IPS-18c (cell line): ENCODE data around the gene BAHCC1.

Experiments
- H3K4me3 ChIP-seq: 2 replicates; pipeline ENCODE4 v1.7.0; 2013; ENCODE audit warnings: low read depth, mild to moderate bottlenecking, low read length, moderate library complexity; ENCODE audit not compliant: insufficient read depth
- H3K9me3 ChIP-seq: one replicate; pipeline ENCODE4 v1.6.1; 2013; ENCODE audit warnings: mild to moderate bottlenecking, low read length, moderate library complexity; ENCODE audit not compliant: control insufficient read depth, insufficient read depth

The BAHCC1 gene

GRCh38 chr17:81401723-81402529 is 6.7 kb downstream of the BAHCC1 start:
- H3K4me3 ChIP-seq: no peak overlapping the region
- H3K9me3 ChIP-seq: no peaks in the 10 kb centered on the region

GRCh38 chr17:81402530-81402941 is 7.3 kb downstream of the BAHCC1 start:
- Histone ChIP-seq H3K4me3 (no peak overlapping the region), H3K9me3 (no peaks in the 10 kb centered on the region)

GRCh38 chr17:81402981-81403467 is 7.8 kb downstream of the BAHCC1 start:
- Histone ChIP-seq H3K4me3 (no peak overlapping the region), H3K9me3 (no peaks in the 10 kb centered on the region)

GRCh38 chr17:81403671-81404534 is 8.6 kb downstream of the BAHCC1 start:
- Histone ChIP-seq H3K4me3 (no peak overlapping the region), H3K9me3 (no peaks in the 10 kb centered on the region)

GRCh38 chr17:81404558-81405165 is 9.4 kb downstream of the BAHCC1 start:
- Histone ChIP-seq H3K4me3 (no peak overlapping the region), H3K9me3 (no peaks in the 10 kb centered on the region)

GRCh38 chr17:81405411-81405872 is 10.2 kb downstream of the BAHCC1 start:
- H3K4me3 ChIP-seq: no peak overlapping the region

GRCh38 chr17:81406117-81406953 is 11.1 kb downstream of the BAHCC1 start:
- Histone ChIP-seq H3K9me3 (no peaks in the 10 kb centered on the region), H3K4me3 (no peak overlapping the region)

More at GRCh38 chr17:81405411-81405872, 10.2 kb downstream of the BAHCC1 start:
- H3K9me3 ChIP-seq: no peaks in the 10 kb centered on the region

GRCh38 chr17:81408049-81408448 is 12.8 kb downstream of the BAHCC1 start:
- Histone ChIP-seq H3K4me3 (no peak overlapping the region), H3K9me3 (peaks cover 2% of the 10 kb centered on the region)

GRCh38 chr17:81409190-81409935 is 14.1 kb downstream of the BAHCC1 start:
- Histone ChIP-seq H3K9me3 (peaks cover 2% of the 10 kb centered on the region), H3K4me3 (no peak overlapping the region)

GRCh38 chr17:81410852-81411251 is 15.6 kb downstream of the BAHCC1 start:
- H3K9me3 ChIP-seq: peaks cover 2% of the 10 kb centered on the region
- H3K4me3 ChIP-seq: no peak overlapping the region

GRCh38 chr17:81411305-81411704 is 16.0 kb downstream of the BAHCC1 start:
- no peak overlapping the region for H3K4me3 ChIP-seq

GRCh38 chr17:81412490-81413093 is 17.3 kb downstream of the BAHCC1 start:
- Histone ChIP-seq H3K9me3 (peaks cover 2% of the 10 kb centered on the region), H3K4me3 (no peak overlapping the region)

More at GRCh38 chr17:81411305-81411704, 16.0 kb downstream of the BAHCC1 start:
- H3K9me3 ChIP-seq: peaks cover 2% of the 10 kb centered on the region

- Histone ChIP-seq H3K4me3 (no peak overlapping the region), H3K9me3 (peaks cover 2% of the 10 kb centered on the region)
Observed at GRCh38 chr17:81413497-81414135, 18.4 kb downstream of the BAHCC1 start.

- no peak overlapping the region for H3K4me3 ChIP-seq
- H3K9me3 ChIP-seq: peaks cover 2% of the 10 kb centered on the region
Observed at GRCh38 chr17:81414756-81415516, 19.7 kb downstream of the BAHCC1 start.

- no peak overlapping the region for H3K4me3 ChIP-seq
- peaks cover 2% of the 10 kb centered on the region for H3K9me3 ChIP-seq
Observed at GRCh38 chr17:81415681-81416080, 20.4 kb downstream of the BAHCC1 start.
